ENCODE data around the gene LEO1.

LEO1 gene

GRCh38 chr15:52019394-52020220 lies 48.0 kb upstream of the LEO1 start:
- TF ChIP-seq CTCF (IDR thresholded peaks at IDR 0.05; ENCODE audit: insufficient read depth, low read length, poor library complexity, severe bottlenecking) (no peak), EZH2phosphoT487 (conservative IDR thresholded peaks at IDR 0.05; ENCODE audit: low read length) (no peak)
- H3K9ac ChIP-seq (ENCODE audit: low read length) = peak overlapping the region; percentile 65
- no peaks in the 10 kb centered on the region for H3K36me3 ChIP-seq (ENCODE audit: low read length)
- peak overlapping the region; percentile 83 for H3K27ac ChIP-seq (ENCODE audit: low read depth, low read length)
- no peaks in the 10 kb centered on the region for H3K9me2 ChIP-seq (replicated peaks; ENCODE audit: insufficient read depth, low read length)
- 0 out of 2 replicates have a peak, but pooled peaks cover 6% of the 10 kb centered on the region for H4K20me1 ChIP-seq (ENCODE audit: low read depth, low read length)
- peak overlapping the region; percentile 97 for H3K4me2 ChIP-seq (ENCODE audit: low read depth, low read length, poor library complexity, severe bottlenecking)
- no peaks in the 10 kb centered on the region for H3K27me3 ChIP-seq (ENCODE audit: low read length)
- H3K9me3 ChIP-seq (ENCODE audit: insufficient read depth, low read length) = no peaks in the 10 kb centered on the region
- H3K4me3 ChIP-seq (ENCODE audit: insufficient read depth, low read length, poor library complexity, severe bottlenecking) = peak overlapping the region; percentile 83
- H3F3A ChIP-seq (ENCODE audit: insufficient read depth) = peaks cover 17% of the 10 kb centered on the region
- H2AFZ ChIP-seq (ENCODE audit: low read depth, low read length, severe bottlenecking) = peak overlapping the region; percentile 66
- H3K79me2 ChIP-seq (ENCODE audit: insufficient read depth, low read length) = peaks cover 51% of the 10 kb centered on the region

- Histone ChIP-seq H2AFZ (ENCODE audit: low read depth, low read length, severe bottlenecking) (peak within 1 kb of the TSS; percentile 66), H3K4me2 (ENCODE audit: low read depth, low read length, poor library complexity, severe bottlenecking) (peak within 1 kb of the TSS; percentile 97), H3K79me2 (ENCODE audit: insufficient read depth, low read length) (peaks cover 43% of the 10 kb centered on the region), H3K9me3 (ENCODE audit: insufficient read depth, low read length) (no peaks in the 10 kb centered on the region), H3K4me3 (ENCODE audit: insufficient read depth, low read length, poor library complexity, severe bottlenecking) (peak within 1 kb of the TSS; percentile 83), H3K27ac (ENCODE audit: low read depth, low read length) (peak within 1 kb of the TSS; percentile 83), H3K36me3 (ENCODE audit: low read length) (no peaks in the 10 kb centered on the region), H3K9ac (ENCODE audit: low read length) (peak within 1 kb of the TSS; percentile 65), H3F3A (ENCODE audit: insufficient read depth) (peaks cover 17% of the 10 kb centered on the region), H4K20me1 (ENCODE audit: low read depth, low read length) (0 out of 2 replicates have a peak, but pooled peaks cover 6% of the 10 kb centered on the region), H3K27me3 (ENCODE audit: low read length) (no peaks in the 10 kb centered on the region), H3K9me2 (replicated peaks; ENCODE audit: insufficient read depth, low read length) (no peaks in the 10 kb centered on the region)
- no peak for TF ChIP-seq EZH2phosphoT487 (conservative IDR thresholded peaks at IDR 0.05; ENCODE audit: low read length)
Observed at GRCh38 chr15:52018693-52019393, 47.3 kb upstream of the LEO1 start, which contains the start of gene MAPK6. MAPK6 (plus strand) TSS chr15:52019219; CDS start chr15:52046461, 27,242 bp downstream.

GRCh38 chr15:52018244-52018643 lies 46.7 kb upstream of the LEO1 start:
- Histone ChIP-seq H3F3A (ENCODE audit: insufficient read depth) (peaks cover 17% of the 10 kb centered on the region), H3K9me2 (replicated peaks; ENCODE audit: insufficient read depth, low read length) (no peaks in the 10 kb centered on the region), H3K4me3 (ENCODE audit: insufficient read depth, low read length, poor library complexity, severe bottlenecking) (no peak overlapping the region), H3K9me3 (ENCODE audit: insufficient read depth, low read length) (no peaks in the 10 kb centered on the region), H3K27ac (ENCODE audit: low read depth, low read length) (no peak overlapping the region), H2AFZ (ENCODE audit: low read depth, low read length, severe bottlenecking) (peak overlapping the region; percentile 66), H3K9ac (ENCODE audit: low read length) (peak overlapping the region; percentile 54), H4K20me1 (ENCODE audit: low read depth, low read length) (0 out of 2 replicates have a peak, but pooled peaks cover 6% of the 10 kb centered on the region), H3K36me3 (ENCODE audit: low read length) (no peaks in the 10 kb centered on the region), H3K4me2 (ENCODE audit: low read depth, low read length, poor library complexity, severe bottlenecking) (peak overlapping the region; percentile 51), H3K27me3 (ENCODE audit: low read length) (no peaks in the 10 kb centered on the region), H3K79me2 (ENCODE audit: insufficient read depth, low read length) (peaks cover 37% of the 10 kb centered on the region)
- TF ChIP-seq CTCF (IDR thresholded peaks at IDR 0.05; ENCODE audit: insufficient read depth, low read length, poor library complexity, severe bottlenecking) (no peak), EZH2phosphoT487 (conservative IDR thresholded peaks at IDR 0.05; ENCODE audit: low read length) (no peak)

All from SU-DHL-6 (cell line).